Thyroid gland (tissue), 4 donors: ENCODE data around the gene HCFC1. TPM values are rescaled to one million over a fixed set of nuclear protein-coding genes. Genes with fewer than 3 reads are reported as not detected.

Source experiments
- DNase-seq, 2 donors: peaks; one replicate each; pipeline ENCODE4 v3.0.0-alpha.2; 2019
- H3K27ac ChIP-seq, 3 donors: fragments of 200-600 bp; sonication (generic); 1 replicate in 2 of 3; 2 replicates in 1 of 3; pipeline ENCODE4 v1.5.1; 2016 to 2019; ENCODE audit warnings: mild to moderate bottlenecking in 1 of 3, moderate library complexity in 1 of 3
- H3K27me3 ChIP-seq: fragments of 200-600 bp; sonication (generic); one replicate; pipeline ENCODE4 v1.5.1; 2019
- H3K36me3 ChIP-seq, 2 donors: fragments of 200-600 bp; sonication (generic); one replicate each; pipeline ENCODE4 v1.5.1; 2016 to 2019
- H3K4me1 ChIP-seq, 2 donors: fragments of 200-600 bp; sonication (generic); one replicate each; pipeline ENCODE4 v1.5.1; 2017 to 2019
- H3K4me3 ChIP-seq, 3 donors: fragments of 200-600 bp; sonication (generic); replicated peaks in 1 of 3; 1 replicate in 2 of 3; 2 replicates in 1 of 3; pipeline ENCODE4 v1.5.1; 2016; ENCODE audit warnings: mild to moderate bottlenecking in 1 of 3
- H3K9me3 ChIP-seq: fragments of 200-600 bp; sonication (generic); one replicate; pipeline ENCODE4 v1.5.1; 2017
- CTCF ChIP-seq, 6 experiments: fragments of 200-600 bp in 3 of 6; fragments of 450-650 bp in 3 of 6; sonication (generic) in 3 of 6; IDR thresholded peaks; one replicate each; pipeline ENCODE4 v1.5.1; 2016 to 2019; ENCODE audit warnings: antibody characterized with exemption in 6 of 6, mild to moderate bottlenecking in 2 of 6, inconsistent platforms in 1 of 6, moderate library complexity in 1 of 6
- POLR2A ChIP-seq, 2 donors: fragments of 450-650 bp; IDR thresholded peaks; one replicate each; pipeline ENCODE4 v1.6.1; 2017; ENCODE audit warnings: antibody characterized with exemption in 2 of 2, mild to moderate bottlenecking in 2 of 2, moderate library complexity in 1 of 2
- WGBS, 2 donors: methylation state at CpG; one replicate each; pipeline ENCODE4 v1.1.5; 2017; 5-methylcytosine and 5-hydroxymethylcytosine counted together
- intact Hi-C: fragments of 100-400 bp; cut with DNase I; formaldehyde crosslinking; loops from one replicate; pipeline ENCODE4 v1.15.1; 2023
- total RNA-seq, 4 donors: library from RNA; depleted of rRNA; stranded (reverse); fragments of >200 nt; gene quantifications; one replicate each; pipeline ENCODE4 v1.2.3, GENCODE V29; 2016

The HCFC1 gene
- total RNA-seq, 4 donors from 2014 or later = 23.5 to 119 (median 52.3) TPM

- TF ChIP-seq CTCF (IDR thresholded peaks at IDR 0.05) = no peak
- no peak for TF ChIP-seq POLR2A (IDR thresholded peaks at IDR 0.05)
- peaks cover 4 to 20% of the 10 kb centered on the region in 2 donors for H3K4me1 ChIP-seq
- no peaks in the 10 kb centered on the region for H3K9me3 ChIP-seq
- H3K27me3 ChIP-seq = no peaks in the 10 kb centered on the region
- H3K36me3 ChIP-seq = no peaks in the 10 kb centered on the region
- no peak overlapping the region for H3K27ac ChIP-seq
- DNase-seq = no peak
- H3K4me3 ChIP-seq = no peak overlapping the region
- WGBS, 2 donors = 48 to 60% methylated on average over 1 to 14 of the region's 14 CpGs
- intact Hi-C loops = no loop called here
Measured at GRCh38 chrX:153924149-153924861, 47.3 kb downstream of the HCFC1 start.

GRCh38 chrX:153922932-153923857, 48.4 kb downstream of the HCFC1 start:
- Histone ChIP-seq H3K9me3 (no peaks in the 10 kb centered on the region), H3K4me1 (peaks cover 4 to 13% of the 10 kb centered on the region in 2 donors), H3K36me3 (no peaks in the 10 kb centered on the region), H3K27ac (no peak overlapping the region), H3K27me3 (no peaks in the 10 kb centered on the region), H3K4me3 (no peak overlapping the region)
- TF ChIP-seq POLR2A (IDR thresholded peaks at IDR 0.05) (no peak), CTCF (IDR thresholded peaks at IDR 0.05) (peak in 5 of 6 experiments; percentile 16 to 57 (median 41))
- DNase-seq = peak; percentile 83 to 87
- intact Hi-C loops = no loop called here
- 56 to 57% methylated on average over 9 to 21 of the region's 25 CpGs for WGBS, 2 donors

GRCh38 chrX:153921511-153922446, 49.8 kb downstream of the HCFC1 start:
- no peak for DNase-seq
- no peak overlapping the region for H3K27ac ChIP-seq
- peaks cover 0 to 6% of the 10 kb centered on the region in 2 donors for H3K4me1 ChIP-seq
- 40% methylated on average over 1 of the region's 40 CpGs; no CpG with 5 or more reads in 1 of the 2 donors for WGBS, 2 donors
- intact Hi-C loops = no loop called here
- H3K9me3 ChIP-seq = no peaks in the 10 kb centered on the region
- H3K27me3 ChIP-seq = no peaks in the 10 kb centered on the region
- no peak overlapping the region for H3K4me3 ChIP-seq
- TF ChIP-seq POLR2A (IDR thresholded peaks at IDR 0.05) (no peak), CTCF (IDR thresholded peaks at IDR 0.05) (no peak)
- no peaks in the 10 kb centered on the region for H3K36me3 ChIP-seq

GRCh38 chrX:153921070-153921469, 50.5 kb downstream of the HCFC1 start:
- Histone ChIP-seq H3K4me1 (no peaks in the 10 kb centered on the region), H3K27ac (no peak overlapping the region)
- no peak for DNase-seq

More at GRCh38 chrX:153921070-153921469, 50.5 kb downstream of the HCFC1 start:
- H3K9me3 ChIP-seq = no peaks in the 10 kb centered on the region
- intact Hi-C loops = no loop called here
- H3K36me3 ChIP-seq = no peaks in the 10 kb centered on the region
- TF ChIP-seq POLR2A (IDR thresholded peaks at IDR 0.05) (no peak), CTCF (IDR thresholded peaks at IDR 0.05) (no peak)
- H3K27me3 ChIP-seq = no peaks in the 10 kb centered on the region
- WGBS, 2 donors = no CpG with 5 or more reads among the region's 16 CpGs
- no peak overlapping the region for H3K4me3 ChIP-seq
